Measurements from ENCODE around the gene CD8B.

DNA sequence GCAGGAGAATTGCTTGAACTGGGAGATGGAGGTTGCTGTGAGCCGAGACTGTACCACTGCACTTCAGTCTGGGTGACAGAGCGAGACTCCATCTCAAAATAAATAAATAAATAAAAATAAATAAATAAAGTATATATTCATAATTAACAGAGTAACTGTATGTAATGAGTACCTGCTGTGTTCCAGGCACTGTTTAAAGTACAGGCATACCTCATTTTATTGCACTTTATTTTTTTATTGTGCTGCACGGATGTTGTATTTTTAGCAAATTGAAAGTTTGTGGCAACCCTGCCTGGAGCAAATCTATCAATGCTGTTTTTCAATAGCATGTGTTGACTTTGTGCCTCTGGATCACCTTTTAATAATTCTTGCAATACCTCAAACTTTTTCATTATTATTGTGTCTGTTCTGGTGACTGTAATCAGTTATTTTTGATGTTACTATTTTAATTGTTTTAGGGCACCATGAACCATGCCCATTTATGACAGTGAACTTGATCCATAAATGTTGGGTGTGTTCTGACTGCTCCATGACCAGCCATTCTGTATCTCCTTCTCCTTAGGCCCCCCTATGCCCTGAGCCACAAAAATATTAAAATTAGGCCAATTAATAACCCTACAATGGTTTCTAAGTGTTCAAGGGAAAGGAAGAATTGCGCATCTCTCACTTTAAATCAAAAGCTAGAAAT lies 43.4 kb downstream of the CD8B start:
- TF ChIP-seq, protein P1, sequence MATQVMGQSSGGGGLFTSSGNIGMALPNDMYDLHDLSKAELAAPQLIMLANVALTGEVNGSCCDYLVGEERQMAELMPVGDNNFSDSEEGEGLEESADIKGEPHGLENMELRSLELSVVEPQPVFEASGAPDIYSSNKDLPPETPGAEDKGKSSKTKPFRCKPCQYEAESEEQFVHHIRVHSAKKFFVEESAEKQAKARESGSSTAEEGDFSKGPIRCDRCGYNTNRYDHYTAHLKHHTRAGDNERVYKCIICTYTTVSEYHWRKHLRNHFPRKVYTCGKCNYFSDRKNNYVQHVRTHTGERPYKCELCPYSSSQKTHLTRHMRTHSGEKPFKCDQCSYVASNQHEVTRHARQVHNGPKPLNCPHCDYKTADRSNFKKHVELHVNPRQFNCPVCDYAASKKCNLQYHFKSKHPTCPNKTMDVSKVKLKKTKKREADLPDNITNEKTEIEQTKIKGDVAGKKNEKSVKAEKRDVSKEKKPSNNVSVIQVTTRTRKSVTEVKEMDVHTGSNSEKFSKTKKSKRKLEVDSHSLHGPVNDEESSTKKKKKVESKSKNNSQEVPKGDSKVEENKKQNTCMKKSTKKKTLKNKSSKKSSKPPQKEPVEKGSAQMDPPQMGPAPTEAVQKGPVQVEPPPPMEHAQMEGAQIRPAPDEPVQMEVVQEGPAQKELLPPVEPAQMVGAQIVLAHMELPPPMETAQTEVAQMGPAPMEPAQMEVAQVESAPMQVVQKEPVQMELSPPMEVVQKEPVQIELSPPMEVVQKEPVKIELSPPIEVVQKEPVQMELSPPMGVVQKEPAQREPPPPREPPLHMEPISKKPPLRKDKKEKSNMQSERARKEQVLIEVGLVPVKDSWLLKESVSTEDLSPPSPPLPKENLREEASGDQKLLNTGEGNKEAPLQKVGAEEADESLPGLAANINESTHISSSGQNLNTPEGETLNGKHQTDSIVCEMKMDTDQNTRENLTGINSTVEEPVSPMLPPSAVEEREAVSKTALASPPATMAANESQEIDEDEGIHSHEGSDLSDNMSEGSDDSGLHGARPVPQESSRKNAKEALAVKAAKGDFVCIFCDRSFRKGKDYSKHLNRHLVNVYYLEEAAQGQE (IDR thresholded peaks at IDR 0.05; ENCODE audit: low read depth): no peak
- TF ChIP-seq, protein P2, sequence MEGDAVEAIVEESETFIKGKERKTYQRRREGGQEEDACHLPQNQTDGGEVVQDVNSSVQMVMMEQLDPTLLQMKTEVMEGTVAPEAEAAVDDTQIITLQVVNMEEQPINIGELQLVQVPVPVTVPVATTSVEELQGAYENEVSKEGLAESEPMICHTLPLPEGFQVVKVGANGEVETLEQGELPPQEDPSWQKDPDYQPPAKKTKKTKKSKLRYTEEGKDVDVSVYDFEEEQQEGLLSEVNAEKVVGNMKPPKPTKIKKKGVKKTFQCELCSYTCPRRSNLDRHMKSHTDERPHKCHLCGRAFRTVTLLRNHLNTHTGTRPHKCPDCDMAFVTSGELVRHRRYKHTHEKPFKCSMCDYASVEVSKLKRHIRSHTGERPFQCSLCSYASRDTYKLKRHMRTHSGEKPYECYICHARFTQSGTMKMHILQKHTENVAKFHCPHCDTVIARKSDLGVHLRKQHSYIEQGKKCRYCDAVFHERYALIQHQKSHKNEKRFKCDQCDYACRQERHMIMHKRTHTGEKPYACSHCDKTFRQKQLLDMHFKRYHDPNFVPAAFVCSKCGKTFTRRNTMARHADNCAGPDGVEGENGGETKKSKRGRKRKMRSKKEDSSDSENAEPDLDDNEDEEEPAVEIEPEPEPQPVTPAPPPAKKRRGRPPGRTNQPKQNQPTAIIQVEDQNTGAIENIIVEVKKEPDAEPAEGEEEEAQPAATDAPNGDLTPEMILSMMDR (IDR thresholded peaks at IDR 0.05 in 2 of 3, conservative IDR thresholded peaks at IDR 0.05 in 1 of 3; ENCODE audit: borderline replicate concordance in 1 of 3, insufficient read depth in 1 of 3, low read depth in 2 of 3, low read length in 2 of 3): no peak
- TF ChIP-seq EZH2 (IDR thresholded peaks at IDR 0.05): no peak
- TF ChIP-seq JUND (IDR thresholded peaks at IDR 0.05): no peak
- TF ChIP-seq CEBPB (IDR thresholded peaks at IDR 0.05; ENCODE audit: low read depth): no peak
- TF ChIP-seq POLR2A (IDR thresholded peaks at IDR 0.05; ENCODE audit: borderline replicate concordance, extremely low read depth, insufficient read depth, insufficient read length): no peak
- TF ChIP-seq EGR1 (IDR thresholded peaks at IDR 0.05; ENCODE audit: low read depth): no peak
- no peak for TF ChIP-seq SP1 (IDR thresholded peaks at IDR 0.05; ENCODE audit: low read depth)
- TF ChIP-seq, protein P3, sequence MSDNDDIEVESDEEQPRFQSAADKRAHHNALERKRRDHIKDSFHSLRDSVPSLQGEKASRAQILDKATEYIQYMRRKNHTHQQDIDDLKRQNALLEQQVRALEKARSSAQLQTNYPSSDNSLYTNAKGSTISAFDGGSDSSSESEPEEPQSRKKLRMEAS (IDR thresholded peaks at IDR 0.05): no peak
- TF ChIP-seq ZFX (IDR thresholded peaks at IDR 0.05): no peak
